K562 (cell line): ENCODE results near the gene HAAO. TPM values are rescaled to one million over a fixed set of nuclear protein-coding genes. Genes with fewer than 3 reads are reported as not detected.

Experiments used
- BCL6 ChIP-seq: fragments of 250-450 bp; sonication (Bioruptor Pico); IDR thresholded peaks from 2 replicates; pipeline ENCODE4 v1.4.0; 2020
- MAZ ChIP-seq, 2 experiments: fragments of 450-650 bp in 1 of 2; sonication (generic) in 1 of 2; formaldehyde crosslinking; IDR thresholded peaks in 1 of 2; conservative IDR thresholded peaks in 1 of 2; 2 replicates each; pipeline versions ENCODE4 v1.4.0 to v1.5.0; 2020; ENCODE audit warnings: mild to moderate bottlenecking in 1 of 2, missing genetic modification reagents in 1 of 2
- MTA3 ChIP-seq: fragments of 450-650 bp; formaldehyde crosslinking; IDR thresholded peaks from 2 replicates; pipeline ENCODE4 v1.6.1; 2017; ENCODE audit warnings: mild to moderate bottlenecking, borderline replicate concordance
- NFIC ChIP-seq: fragments of 450-650 bp; IDR thresholded peaks from 2 replicates; pipeline ENCODE4 v1.6.1; 2017; ENCODE audit warnings: mild to moderate bottlenecking, inconsistent platforms
- RAD21 ChIP-seq, 2 experiments: fragments of 250-450 bp in 1 of 2; fragments of 450-650 bp in 1 of 2; sonication (Bioruptor Pico) in 1 of 2; formaldehyde crosslinking in 1 of 2; IDR thresholded peaks in 1 of 2; conservative IDR thresholded peaks in 1 of 2; 2 replicates each; pipeline versions ENCODE4 v1.4.0 to v1.8.0; 2020 to 2022; ENCODE audit warnings: mild to moderate bottlenecking in 2 of 2, moderate library complexity in 1 of 2
- REST ChIP-seq, 2 experiments: fragments of 450-650 bp; formaldehyde crosslinking in 1 of 2; IDR thresholded peaks; 2 replicates each; pipeline versions ENCODE4 v1.4.0 to v1.6.1; 2014 to 2020; ENCODE audit warnings: mild to moderate bottlenecking in 2 of 2, borderline replicate concordance in 1 of 2, low read depth in 1 of 2
- RNF219 ChIP-seq: fragments of 250-450 bp; sonication (Bioruptor Pico); IDR thresholded peaks from 2 replicates; pipeline ENCODE4 v1.5.0; 2022; ENCODE audit warnings: mild to moderate bottlenecking
- SMC3 ChIP-seq: conservative IDR thresholded peaks from 2 replicates; pipeline ENCODE4 v1.6.1; 2011; ENCODE audit warnings: low read depth, low read length, improper control_type of control experiment; ENCODE audit not compliant: insufficient read depth
- STAG1 ChIP-seq: sonication (generic); formaldehyde crosslinking; IDR thresholded peaks from 2 replicates; pipeline ENCODE4 v1.5.0; 2020; ENCODE audit warnings: missing genetic modification reagents, borderline replicate concordance
- TFAP4 ChIP-seq: sonication (generic); formaldehyde crosslinking; IDR thresholded peaks from 2 replicates; pipeline ENCODE4 v1.8.0; 2022; ENCODE audit warnings: missing genetic modification reagents, mild to moderate bottlenecking, moderate library complexity, borderline replicate concordance
- ZBTB9 ChIP-seq: fragments of 450-650 bp; formaldehyde crosslinking; IDR thresholded peaks from 2 replicates; pipeline ENCODE4 v1.4.0; 2020; ENCODE audit warnings: mild to moderate bottlenecking, moderate library complexity
- polyA plus RNA-seq, 8 experiments: library from polyadenylated mRNA; depleted of rRNA in 4 of 8; stranded (reverse) in 5 of 8; unstranded in 3 of 8; fragments of >200 nt; fragmentation: Nextera tagmentation in 2 of 8; fragmentation: Illumina TruSeq in 1 of 8; extraction: Ambion mirVana in 2 of 8; extraction: Trizol in 1 of 8; gene quantifications; 2 replicates each; pipeline versions ENCODE4 v1.2.1 to v1.2.3, GENCODE V29; 2011 to 2014; ENCODE audit warnings: inconsistent platforms in 1 of 8, missing spikeins in 1 of 8
- total RNA-seq, 7 experiments: library from RNA; depleted of rRNA in 6 of 7; stranded (reverse); fragments of >200 nt in 6 of 7; fragmentation: Illumina TruSeq in 2 of 7; extraction: Trizol in 2 of 7; gene quantifications; 2 replicates each; pipeline versions ENCODE4 v1.2.1 to v1.2.3, GENCODE V29; 2011 to 2021; ENCODE audit warnings: low replicate concordance in 1 of 7

The HAAO gene
- total and polyA plus RNA-seq, 9 of the 15 experiments (the other 6 are each of a cell fraction or from before 2014, with no cell fraction given), result not detected

GRCh38 chr2:42828487-42829425 lies 36.4 kb upstream of the HAAO start (continued):
- TF ChIP-seq MTA3 (no peak), RAD21 (CRISPR knock-in tag; conservative IDR thresholded peaks at IDR 0.05 in 1 of 2, IDR thresholded peaks at IDR 0.05 in 1 of 2) (peak; percentile 81 to 94), SMC3 (peak; percentile 80), BCL6 (CRISPR knock-in tag) (no peak), ZBTB9 (no peak), REST (IDR thresholded peaks at IDR 0.05; ENCODE audit: borderline replicate concordance) (peak; percentile 78), REST (CRISPR knock-in tag; IDR thresholded peaks at IDR 0.05; ENCODE audit: low read depth) (no peak), RNF219 (CRISPR knock-in tag) (no peak), NFIC (0 out of 2 replicates have a peak, but pooled peaks have one; percentile 10), TFAP4 (CRISPR knock-in tag) (peak; percentile 68; the same call in 1 of the 2 replicates), STAG1 (CRISPR knock-in tag) (peak; percentile 95), MAZ (CRISPR knock-in tag; conservative IDR thresholded peaks at IDR 0.05 in 1 of 2, IDR thresholded peaks at IDR 0.05 in 1 of 2) (peak in 1 of 2 experiments; percentile 28; a peak in 1 of 4 replicates)
